ENCODE results near the gene LRRC75A.

DNA sequence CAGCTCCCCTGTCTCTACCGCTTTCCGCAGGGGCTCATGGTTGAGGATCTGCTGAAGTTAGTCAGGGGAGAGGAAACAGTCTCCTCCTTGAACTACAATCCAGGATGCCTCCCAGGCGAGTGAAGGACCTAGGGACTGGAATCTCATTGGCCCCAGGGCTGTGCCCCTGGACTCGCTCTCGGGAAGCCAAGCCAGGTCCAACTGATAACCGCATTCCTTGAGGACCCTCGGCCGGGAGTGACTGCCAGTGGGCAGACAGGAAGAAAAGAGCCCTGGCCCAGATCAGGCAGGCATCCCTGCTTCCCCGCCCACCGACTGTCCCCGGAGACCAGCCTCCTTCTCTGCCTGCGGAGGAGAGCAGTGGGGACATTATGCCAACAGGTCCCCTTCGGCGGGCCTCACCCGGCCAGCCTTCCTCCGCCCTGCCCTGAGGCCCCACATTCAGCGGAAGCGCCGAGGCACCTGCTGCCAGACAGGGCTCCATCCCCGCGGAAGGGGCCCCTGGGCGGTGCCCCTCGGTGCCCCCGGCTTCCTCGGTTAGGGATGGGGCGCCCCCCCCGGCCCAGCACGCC lies 776 bp downstream of the LRRC75A start:
- TF ChIP-seq, protein P1, sequence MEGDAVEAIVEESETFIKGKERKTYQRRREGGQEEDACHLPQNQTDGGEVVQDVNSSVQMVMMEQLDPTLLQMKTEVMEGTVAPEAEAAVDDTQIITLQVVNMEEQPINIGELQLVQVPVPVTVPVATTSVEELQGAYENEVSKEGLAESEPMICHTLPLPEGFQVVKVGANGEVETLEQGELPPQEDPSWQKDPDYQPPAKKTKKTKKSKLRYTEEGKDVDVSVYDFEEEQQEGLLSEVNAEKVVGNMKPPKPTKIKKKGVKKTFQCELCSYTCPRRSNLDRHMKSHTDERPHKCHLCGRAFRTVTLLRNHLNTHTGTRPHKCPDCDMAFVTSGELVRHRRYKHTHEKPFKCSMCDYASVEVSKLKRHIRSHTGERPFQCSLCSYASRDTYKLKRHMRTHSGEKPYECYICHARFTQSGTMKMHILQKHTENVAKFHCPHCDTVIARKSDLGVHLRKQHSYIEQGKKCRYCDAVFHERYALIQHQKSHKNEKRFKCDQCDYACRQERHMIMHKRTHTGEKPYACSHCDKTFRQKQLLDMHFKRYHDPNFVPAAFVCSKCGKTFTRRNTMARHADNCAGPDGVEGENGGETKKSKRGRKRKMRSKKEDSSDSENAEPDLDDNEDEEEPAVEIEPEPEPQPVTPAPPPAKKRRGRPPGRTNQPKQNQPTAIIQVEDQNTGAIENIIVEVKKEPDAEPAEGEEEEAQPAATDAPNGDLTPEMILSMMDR (IDR thresholded peaks at IDR 0.05) = no peak
- no peak for TF ChIP-seq POLR2A (IDR thresholded peaks at IDR 0.05)

Data from thyroid gland (tissue), 4 donors.